ENCODE results near the gene TRIO. TPM values are rescaled to one million over a fixed set of nuclear protein-coding genes. Genes with fewer than 3 reads are reported as not detected.

The TRIO gene
- polyA plus RNA-seq, 1 of the 3 experiments (the other 2 are of a cell fraction) = 229 TPM

DNA sequence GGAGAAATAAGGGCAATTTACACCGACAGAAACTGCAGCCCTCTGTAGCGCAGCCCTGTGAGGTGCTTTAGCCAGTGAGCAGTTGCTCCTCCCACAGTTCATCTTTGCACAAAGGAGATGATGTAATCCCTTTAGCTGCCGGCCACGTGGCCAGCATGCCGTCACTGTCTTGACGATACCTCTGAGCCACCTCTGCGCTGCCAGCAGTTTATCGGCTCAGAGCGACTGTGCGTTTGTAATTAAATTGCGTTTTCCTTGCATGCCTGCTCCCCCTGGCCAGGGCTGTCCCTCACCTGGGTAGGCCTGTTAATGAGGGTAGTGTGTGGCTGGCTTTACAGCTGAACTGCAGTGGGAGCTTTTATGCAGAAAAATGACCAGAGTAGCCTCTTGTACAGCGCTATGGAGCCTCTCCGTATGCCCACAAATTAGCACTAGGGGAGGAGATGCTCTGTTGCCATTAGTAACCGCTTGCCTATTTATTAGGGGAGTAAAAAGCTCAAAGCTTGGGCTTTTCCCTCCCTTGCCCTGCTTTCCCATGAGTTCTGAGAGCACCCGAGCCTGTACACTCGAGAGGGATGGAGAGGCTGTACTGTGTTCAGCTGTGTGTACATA lies 107.0 kb downstream of the TRIO start:
- no peak for TF ChIP-seq POLR2AphosphoS5 (IDR thresholded peaks at IDR 0.05; ENCODE audit: low read depth, low read length)
- TF ChIP-seq, protein P1, sequence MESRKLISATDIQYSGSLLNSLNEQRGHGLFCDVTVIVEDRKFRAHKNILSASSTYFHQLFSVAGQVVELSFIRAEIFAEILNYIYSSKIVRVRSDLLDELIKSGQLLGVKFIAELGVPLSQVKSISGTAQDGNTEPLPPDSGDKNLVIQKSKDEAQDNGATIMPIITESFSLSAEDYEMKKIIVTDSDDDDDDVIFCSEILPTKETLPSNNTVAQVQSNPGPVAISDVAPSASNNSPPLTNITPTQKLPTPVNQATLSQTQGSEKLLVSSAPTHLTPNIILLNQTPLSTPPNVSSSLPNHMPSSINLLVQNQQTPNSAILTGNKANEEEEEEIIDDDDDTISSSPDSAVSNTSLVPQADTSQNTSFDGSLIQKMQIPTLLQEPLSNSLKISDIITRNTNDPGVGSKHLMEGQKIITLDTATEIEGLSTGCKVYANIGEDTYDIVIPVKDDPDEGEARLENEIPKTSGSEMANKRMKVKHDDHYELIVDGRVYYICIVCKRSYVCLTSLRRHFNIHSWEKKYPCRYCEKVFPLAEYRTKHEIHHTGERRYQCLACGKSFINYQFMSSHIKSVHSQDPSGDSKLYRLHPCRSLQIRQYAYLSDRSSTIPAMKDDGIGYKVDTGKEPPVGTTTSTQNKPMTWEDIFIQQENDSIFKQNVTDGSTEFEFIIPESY (IDR thresholded peaks at IDR 0.05; ENCODE audit: borderline replicate concordance, low read depth) = no peak
- TF ChIP-seq FOSL2 (IDR thresholded peaks at IDR 0.05; ENCODE audit: borderline replicate concordance, low read depth) = no peak
- TF ChIP-seq NRF1 (IDR thresholded peaks at IDR 0.05; ENCODE audit: low read depth, low read length) = no peak
- TF ChIP-seq, protein P2, sequence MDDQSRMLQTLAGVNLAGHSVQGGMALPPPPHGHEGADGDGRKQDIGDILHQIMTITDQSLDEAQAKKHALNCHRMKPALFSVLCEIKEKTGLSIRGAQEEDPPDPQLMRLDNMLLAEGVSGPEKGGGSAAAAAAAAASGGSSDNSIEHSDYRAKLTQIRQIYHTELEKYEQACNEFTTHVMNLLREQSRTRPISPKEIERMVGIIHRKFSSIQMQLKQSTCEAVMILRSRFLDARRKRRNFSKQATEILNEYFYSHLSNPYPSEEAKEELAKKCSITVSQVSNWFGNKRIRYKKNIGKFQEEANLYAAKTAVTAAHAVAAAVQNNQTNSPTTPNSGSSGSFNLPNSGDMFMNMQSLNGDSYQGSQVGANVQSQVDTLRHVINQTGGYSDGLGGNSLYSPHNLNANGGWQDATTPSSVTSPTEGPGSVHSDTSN (IDR thresholded peaks at IDR 0.05) = no peak
- TF ChIP-seq, protein P3, sequence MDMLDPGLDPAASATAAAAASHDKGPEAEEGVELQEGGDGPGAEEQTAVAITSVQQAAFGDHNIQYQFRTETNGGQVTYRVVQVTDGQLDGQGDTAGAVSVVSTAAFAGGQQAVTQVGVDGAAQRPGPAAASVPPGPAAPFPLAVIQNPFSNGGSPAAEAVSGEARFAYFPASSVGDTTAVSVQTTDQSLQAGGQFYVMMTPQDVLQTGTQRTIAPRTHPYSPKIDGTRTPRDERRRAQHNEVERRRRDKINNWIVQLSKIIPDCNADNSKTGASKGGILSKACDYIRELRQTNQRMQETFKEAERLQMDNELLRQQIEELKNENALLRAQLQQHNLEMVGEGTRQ (IDR thresholded peaks at IDR 0.05; ENCODE audit: borderline replicate concordance, low read depth, low read length) = no peak; the same call in 1 of the 2 replicates
- no peak for TF ChIP-seq GABPA (IDR thresholded peaks at IDR 0.05; ENCODE audit: low read depth)
- TF ChIP-seq EP300 (IDR thresholded peaks at IDR 0.05; ENCODE audit: borderline replicate concordance in 1 of 2, low read depth in 1 of 2, low read length in 1 of 2) = no peak
- TF ChIP-seq, protein P4, sequence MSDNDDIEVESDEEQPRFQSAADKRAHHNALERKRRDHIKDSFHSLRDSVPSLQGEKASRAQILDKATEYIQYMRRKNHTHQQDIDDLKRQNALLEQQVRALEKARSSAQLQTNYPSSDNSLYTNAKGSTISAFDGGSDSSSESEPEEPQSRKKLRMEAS (IDR thresholded peaks at IDR 0.05; ENCODE audit: low read depth) = peak; percentile 96
- TF ChIP-seq, protein P5, sequence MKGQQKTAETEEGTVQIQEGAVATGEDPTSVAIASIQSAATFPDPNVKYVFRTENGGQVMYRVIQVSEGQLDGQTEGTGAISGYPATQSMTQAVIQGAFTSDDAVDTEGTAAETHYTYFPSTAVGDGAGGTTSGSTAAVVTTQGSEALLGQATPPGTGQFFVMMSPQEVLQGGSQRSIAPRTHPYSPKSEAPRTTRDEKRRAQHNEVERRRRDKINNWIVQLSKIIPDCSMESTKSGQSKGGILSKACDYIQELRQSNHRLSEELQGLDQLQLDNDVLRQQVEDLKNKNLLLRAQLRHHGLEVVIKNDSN (IDR thresholded peaks at IDR 0.05; ENCODE audit: borderline replicate concordance, low read depth) = peak; percentile 68; the same call in 1 of the 2 replicates
- no peak for TF ChIP-seq YY1 (IDR thresholded peaks at IDR 0.05; ENCODE audit: low read depth)
- peak; percentile 45; the same call in 1 of the 2 replicates for TF ChIP-seq MXI1 (IDR thresholded peaks at IDR 0.05; ENCODE audit: low read depth, low read length)
- Histone ChIP-seq H3K4me3 (ENCODE audit: low read depth in 2 of 2, low read length in 1 of 2) (no peak overlapping the region; a peak in 1 of 4 replicates), H3F3A (replicated peaks; ENCODE audit: insufficient read depth) (no peaks in the 10 kb centered on the region), H4K20me1 (ENCODE audit: insufficient read depth) (peaks cover 88% of the 10 kb centered on the region), H3K79me2 (ENCODE audit: insufficient read depth) (peaks cover 100% of the 10 kb centered on the region), H3K27me3 (ENCODE audit: insufficient read depth) (no peaks in the 10 kb centered on the region), H3K9me3 (no peaks in the 10 kb centered on the region), H3K4me1 (ENCODE audit: control insufficient read depth in 1 of 2, insufficient read depth in 2 of 2, low read depth in 1 of 2, low read length in 1 of 2) (peaks cover 12 to 56% of the 10 kb centered on the region in 2 experiments), H3K27ac (ENCODE audit: low read depth in 2 of 2, low read length in 1 of 2) (peak overlapping the region in 1 of 2 experiments; percentile 91; a peak in 2 of 4 replicates), H3K36me3 (replicated peaks in 1 of 2; ENCODE audit: control insufficient read depth in 1 of 2, insufficient read depth in 2 of 2, low read length in 1 of 2) (peaks cover 0 to 22% of the 10 kb centered on the region in 2 experiments), H3K4me2 (no peak overlapping the region), H2AFZ (ENCODE audit: low read depth) (no peak overlapping the region), H3K9me2 (no peaks in the 10 kb centered on the region), H3K9ac (no peak overlapping the region)
- CTCF ChIA-PET = interaction anchor here (0.6 to 2.3 kb wide), 5 partner anchors 10 to 142 kb away, joined by 3 to 10 read pairs (median 6); no protein-coding TSS in a partner anchor
- POLR2A ChIA-PET = interaction anchor here (0.9 to 1.4 kb wide), 4 partner anchors 12 to 106 kb away, joined by 3 to 5 read pairs (median 4); no protein-coding TSS in a partner anchor
- 57% methylated on average over 10 of the region's 16 CpGs for WGBS (ENCODE audit: low lambda C conversion rate)
- peak; percentile 71 for DNase-seq
